Kidney (tissue), 14 donors: ENCODE results near the gene ZNF823. TPM values are rescaled to one million over a fixed set of nuclear protein-coding genes. Genes with fewer than 3 reads are reported as not detected.
"Not testable (repeated sequence)": the region's sequence is repeated elsewhere in the genome, so short reads cannot be mapped to it uniquely, and the experiment has no call there.

Experiments
- DNase-seq, 5 donors: peaks; one replicate each; pipeline ENCODE4 v3.0.0-alpha.2; 2013 to 2020
- FAIRE-seq: peaks from 2 replicates; lab custom pipeline; 2012; peaks lifted over from hg19 to GRCh38; lab: Jason Lieb, UNC
- H3K27ac ChIP-seq, 2 donors: one replicate each; pipeline ENCODE4 v1.7.0; 2013; ENCODE audit warnings: low read depth in 2 of 2, low read length in 2 of 2, inconsistent platforms in 1 of 2
- H3K27me3 ChIP-seq: one replicate; pipeline ENCODE4 v1.7.1; 2013; ENCODE audit warnings: low read length, inconsistent platforms; ENCODE audit not compliant: control insufficient read depth, insufficient read depth
- H3K36me3 ChIP-seq, 3 donors: one replicate each; pipeline versions ENCODE4 v1.7.0 to v1.7.1; 2013; ENCODE audit warnings: low read length in 3 of 3, control low read depth in 1 of 3, inconsistent platforms in 1 of 3; ENCODE audit not compliant: insufficient read depth in 3 of 3, control insufficient read depth in 2 of 3
- H3K4me1 ChIP-seq, 3 donors: one replicate each; pipeline versions ENCODE4 v1.7.0 to v1.7.1; 2013; ENCODE audit warnings: low read length in 3 of 3, inconsistent platforms in 1 of 3, low read depth in 1 of 3; ENCODE audit not compliant: control insufficient read depth in 2 of 3, insufficient read depth in 2 of 3
- H3K4me3 ChIP-seq, 3 donors: one replicate each; pipeline versions ENCODE4 v1.7.0 to v1.8.1; 2013; ENCODE audit warnings: low read length in 3 of 3, control low read depth in 1 of 3, inconsistent platforms in 1 of 3
- H3K9ac ChIP-seq, 3 donors: one replicate each; pipeline versions ENCODE4 v1.7.0 to v1.7.1; 2013; ENCODE audit warnings: low read length in 3 of 3, control low read depth in 1 of 3, inconsistent platforms in 1 of 3
- H3K9me3 ChIP-seq, 3 donors: one replicate each; pipeline versions ENCODE4 v1.7.0 to v1.7.1; 2013; ENCODE audit warnings: low read length in 3 of 3, control low read depth in 1 of 3, inconsistent platforms in 1 of 3; ENCODE audit not compliant: control insufficient read depth in 2 of 3, insufficient read depth in 1 of 3
- CTCF ChIP-seq: IDR thresholded peaks from 3 replicates; pipeline ENCODE4 v1.5.1; 2012; ENCODE audit warnings: mild to moderate bottlenecking, moderate library complexity, borderline replicate concordance; ENCODE audit not compliant: insufficient read depth; ENCODE audit errors: extremely low read depth
- intact Hi-C: fragments of 100-400 bp; cut with DNase I; formaldehyde crosslinking; loops from one replicate; pipeline ENCODE4 v1.11.1; 2022
- polyA plus RNA-seq: library from polyadenylated mRNA; stranded (reverse); fragments of 350-450 nt; fragmentation: Illumina TruSeq; extraction: RNeasy Lipid Tissue Mini Kit (QIAGEN cat#74804); gene quantifications from one replicate; pipeline ENCODE4 v1.2.3, GENCODE V29; 2014; ENCODE audit warnings: low read depth, low replicate concordance; ENCODE audit not compliant: insufficient read depth
- total RNA-seq: library from RNA; stranded (reverse); fragmentation: NEBNext Ultra II Directional; extraction: Animal tissue kit (Norgen Biotek cat#: 25700); gene quantifications from one replicate; pipeline ENCODE4 v1.2.1, GENCODE V29; 2021
- donor health status: control.
- donor health status: control.
- donor health status: control.
- donor health status: control.
- donor health status: control.
- donor health status: DM: yes; HTN: yes; CAD: no.
- donor health status: Normal renal cell carcinoma (clear cell type).

ZNF823 gene
- total and polyA plus RNA-seq, 2 donors from 2014 or later: 5.6 to 12.5 TPM

- Histone ChIP-seq H3K27ac (no peak overlapping the region), H3K9ac (no peak overlapping the region), H3K27me3 (no peaks in the 10 kb centered on the region), H3K4me1 (peaks cover 0 to 7% (median 0%) of the 10 kb centered on the region in 3 donors), H3K36me3 (no peaks in the 10 kb centered on the region), H3K4me3 (no peak overlapping the region), H3K9me3 (peaks cover 3 to 19% (median 3%) of the 10 kb centered on the region in 3 donors)
- no peak for TF ChIP-seq CTCF
- intact Hi-C loops: no loop called here
- DNase-seq (no peak), FAIRE-seq (no peak)
Observed at GRCh38 chr19:11678504-11678903, 60.2 kb downstream of the ZNF823 start.

DNA sequence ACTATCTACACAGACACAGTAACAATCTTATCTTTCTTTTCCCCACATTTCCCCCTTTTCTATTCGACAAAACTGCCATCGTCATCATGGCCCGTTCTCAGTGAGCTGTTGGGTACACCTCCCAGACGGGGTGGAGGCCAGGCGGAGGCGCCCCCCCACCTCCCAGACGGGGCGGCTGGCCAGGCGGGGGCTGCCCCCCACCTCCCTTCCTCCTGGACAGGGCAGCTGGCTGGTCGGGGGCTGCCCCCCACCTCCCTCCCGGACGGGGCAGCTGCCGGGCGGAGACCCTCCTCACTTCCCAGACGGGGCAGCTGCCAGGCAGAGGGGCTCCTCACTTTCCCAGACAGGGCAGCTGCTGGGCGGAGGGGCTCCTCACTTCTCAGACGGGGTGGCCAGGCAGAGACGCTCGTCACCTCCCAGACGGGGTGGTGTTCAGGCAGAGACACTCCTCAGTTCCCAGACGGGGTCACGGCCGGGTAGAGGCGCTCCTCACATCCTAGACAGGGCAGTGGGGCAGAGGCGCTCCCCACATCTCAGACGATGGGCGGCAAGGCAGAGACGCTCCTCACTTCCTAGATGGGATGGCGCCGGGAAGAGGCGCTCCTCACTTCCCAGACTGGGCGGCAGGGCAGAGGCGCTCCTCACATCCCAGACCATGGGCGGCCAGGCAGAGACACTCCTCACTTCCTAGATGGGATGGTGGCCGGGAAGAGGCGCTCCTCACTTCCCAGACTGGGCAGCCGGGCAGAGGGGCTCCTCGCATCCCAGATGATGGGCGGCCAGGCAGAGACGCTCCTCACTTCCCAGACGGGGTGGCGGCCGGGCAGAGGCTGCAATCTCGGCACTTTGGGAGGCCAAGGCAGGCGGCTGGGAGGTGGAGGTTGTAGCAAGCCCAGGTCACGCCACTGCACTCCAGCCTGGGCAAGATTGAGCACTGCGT, 61.8 kb downstream of the ZNF823 start:
- not testable (repeated sequence) for DNase-seq, FAIRE-seq

DNA sequence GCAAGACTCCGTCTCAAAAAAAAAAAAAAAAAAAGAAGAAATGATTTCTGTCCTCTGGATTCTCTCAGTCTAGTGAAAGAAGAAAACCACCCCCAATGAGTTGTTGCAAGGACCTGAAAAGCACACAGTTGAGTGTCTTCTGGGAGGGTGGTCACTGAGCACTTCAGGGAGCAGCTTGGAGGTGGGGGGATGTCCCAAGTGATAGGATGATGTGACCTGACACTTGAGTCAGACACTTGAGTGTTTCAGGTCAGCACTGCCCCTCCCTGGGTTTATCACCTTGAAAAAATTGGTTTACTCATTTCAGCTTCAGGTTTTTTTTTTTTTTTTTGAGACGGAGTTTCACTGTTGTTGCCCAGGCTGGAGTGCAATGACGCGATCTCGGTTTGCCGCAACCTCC, 63.2 kb downstream of the ZNF823 start:
- intact Hi-C loops: no loop called here
- Histone ChIP-seq H3K4me1 (peaks cover 0 to 7% (median 0%) of the 10 kb centered on the region in 3 donors), H3K36me3 (no peaks in the 10 kb centered on the region), H3K9ac (no peak overlapping the region), H3K27me3 (no peaks in the 10 kb centered on the region), H3K4me3 (no peak overlapping the region), H3K9me3 (peaks cover 0 to 9% (median under 1%) of the 10 kb centered on the region in 3 donors), H3K27ac (no peak overlapping the region)
- TF ChIP-seq CTCF: no peak
- FAIRE-seq: no peak
- no peak for DNase-seq

More for the DNA sequence above, 61.8 kb downstream of the ZNF823 start:
- H3K27me3 ChIP-seq, H3K4me1 ChIP-seq, H3K27ac ChIP-seq, intact Hi-C loops, H3K36me3 ChIP-seq, H3K4me3 ChIP-seq, H3K9ac ChIP-seq: not testable (repeated sequence)
- H3K9me3 ChIP-seq: peaks cover 0 to 18% (median 3%) of the 10 kb centered on the region in 3 donors

DNA sequence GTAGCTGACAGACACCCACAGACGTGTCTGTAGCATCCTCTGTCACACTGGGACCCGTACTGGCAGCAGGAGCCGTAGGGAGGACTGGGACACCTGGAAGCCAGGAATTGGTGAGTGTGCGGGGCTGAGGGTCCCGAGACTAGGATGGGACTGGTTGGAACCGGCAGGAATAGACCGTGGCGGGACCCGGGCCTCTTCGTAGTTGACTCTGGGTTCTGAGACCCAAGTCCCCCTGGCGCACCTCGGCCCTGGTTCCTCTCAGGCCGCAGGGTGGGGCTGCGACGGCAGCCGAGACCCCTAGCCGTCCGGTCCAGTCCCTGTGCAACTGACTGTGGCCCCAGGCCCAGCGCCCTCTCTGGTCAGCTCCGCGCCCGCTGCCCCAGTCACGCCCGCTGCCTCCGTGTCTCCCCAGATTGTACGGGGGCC, 64.7 kb downstream of the ZNF823 start:
- intact Hi-C loops: no loop called here
- Histone ChIP-seq H3K27ac (no peak overlapping the region), H3K9ac (peak overlapping the region in 1 of 3 donors; percentile 42), H3K4me1 (peaks cover 0 to 7% (median 0%) of the 10 kb centered on the region in 3 donors), H3K27me3 (no peaks in the 10 kb centered on the region), H3K36me3 (no peaks in the 10 kb centered on the region), H3K9me3 (no peaks in the 10 kb centered on the region), H3K4me3 (peak overlapping the region; percentile 61 to 78 (median 67))
- DNase-seq: no peak
- no peak for TF ChIP-seq CTCF
- no peak for FAIRE-seq
